ENCODE results near the gene SMARCD3. TPM values are rescaled to one million over a fixed set of nuclear protein-coding genes. Genes with fewer than 3 reads are reported as not detected.

SMARCD3 gene
- total RNA-seq, 1 donor from 2014 or later = 105 TPM

GRCh38 chr7:151226875-151227782 is 21.4 kb downstream of the SMARCD3 start, which contains the start of gene ABCF2:
Gene ABCF2, minus strand, starts transcription at chr7:151227205. Its CDS starts 747 bp downstream, at chr7:151226458.
- Histone ChIP-seq H3K4me1 (peaks cover 7 to 12% of the 10 kb centered on the region in 2 donors), H3K4me3 (peak within 1 kb of the TSS; percentile 79 to 94), H3K27me3 (no peaks in the 10 kb centered on the region), H3K9me3 (no peaks in the 10 kb centered on the region), H3K36me3 (peaks cover 25 to 27% of the 10 kb centered on the region in 2 donors), H3K27ac (peak within 1 kb of the TSS; percentile 63 to 72)
- peak; percentile 98 to 100 for DNase-seq (ENCODE audit: low spot score in 2 of 2)
- intact Hi-C loops (cut with DNase I) = loop anchor here (1.0 to 5.0 kb wide), 6 partner anchors 18 to 198 kb away; partner anchors contain the start of genes ABCB8, FASTK and NUB1
- TF ChIP-seq, protein P1, sequence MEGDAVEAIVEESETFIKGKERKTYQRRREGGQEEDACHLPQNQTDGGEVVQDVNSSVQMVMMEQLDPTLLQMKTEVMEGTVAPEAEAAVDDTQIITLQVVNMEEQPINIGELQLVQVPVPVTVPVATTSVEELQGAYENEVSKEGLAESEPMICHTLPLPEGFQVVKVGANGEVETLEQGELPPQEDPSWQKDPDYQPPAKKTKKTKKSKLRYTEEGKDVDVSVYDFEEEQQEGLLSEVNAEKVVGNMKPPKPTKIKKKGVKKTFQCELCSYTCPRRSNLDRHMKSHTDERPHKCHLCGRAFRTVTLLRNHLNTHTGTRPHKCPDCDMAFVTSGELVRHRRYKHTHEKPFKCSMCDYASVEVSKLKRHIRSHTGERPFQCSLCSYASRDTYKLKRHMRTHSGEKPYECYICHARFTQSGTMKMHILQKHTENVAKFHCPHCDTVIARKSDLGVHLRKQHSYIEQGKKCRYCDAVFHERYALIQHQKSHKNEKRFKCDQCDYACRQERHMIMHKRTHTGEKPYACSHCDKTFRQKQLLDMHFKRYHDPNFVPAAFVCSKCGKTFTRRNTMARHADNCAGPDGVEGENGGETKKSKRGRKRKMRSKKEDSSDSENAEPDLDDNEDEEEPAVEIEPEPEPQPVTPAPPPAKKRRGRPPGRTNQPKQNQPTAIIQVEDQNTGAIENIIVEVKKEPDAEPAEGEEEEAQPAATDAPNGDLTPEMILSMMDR (IDR thresholded peaks at IDR 0.05) = no peak

GRCh38 chr7:151226560-151226874 is 22.0 kb downstream of the SMARCD3 start:
- intact Hi-C loops (cut with DNase I) = loop anchor here (2.0 to 5.0 kb wide), 2 partner anchors 76 to 198 kb away; partner anchors contain the start of gene ABCB8

GRCh38 chr7:151225948-151226510 is 22.5 kb downstream of the SMARCD3 start:
- Histone ChIP-seq H3K9me3 (no peaks in the 10 kb centered on the region), H3K27me3 (no peaks in the 10 kb centered on the region), H3K4me3 (peak overlapping the region; percentile 79 to 94), H3K36me3 (peaks cover 33 to 36% of the 10 kb centered on the region in 2 donors), H3K4me1 (peaks cover 7 to 8% of the 10 kb centered on the region in 2 donors), H3K27ac (no peak overlapping the region)
- no peak for DNase-seq (ENCODE audit: low spot score in 2 of 2)
- intact Hi-C loops (cut with DNase I) = loop anchor here (2.0 to 5.0 kb wide), 2 partner anchors 76 to 197 kb away; partner anchors contain the start of gene ABCB8
- TF ChIP-seq, protein P1 (IDR thresholded peaks at IDR 0.05) = no peak

More at GRCh38 chr7:151226560-151226874, 22.0 kb downstream of the SMARCD3 start:
- H3K27me3 ChIP-seq = no peaks in the 10 kb centered on the region
- DNase-seq (ENCODE audit: low spot score in 2 of 2) = no peak
- no peaks in the 10 kb centered on the region for H3K9me3 ChIP-seq
- H3K27ac ChIP-seq = peak overlapping the region; percentile 58 to 69
- TF ChIP-seq, protein P1 (IDR thresholded peaks at IDR 0.05) = no peak
- peak overlapping the region; percentile 79 to 94 for H3K4me3 ChIP-seq
- peaks cover 7 to 10% of the 10 kb centered on the region in 2 donors for H3K4me1 ChIP-seq
- H3K36me3 ChIP-seq = peaks cover 31 to 32% of the 10 kb centered on the region in 2 donors

- peaks cover 7 to 8% of the 10 kb centered on the region in 2 donors for H3K4me1 ChIP-seq
- DNase-seq (ENCODE audit: low spot score in 2 of 2) = no peak
- no peaks in the 10 kb centered on the region for H3K9me3 ChIP-seq
- no peak overlapping the region for H3K4me3 ChIP-seq
- TF ChIP-seq, protein P1 (IDR thresholded peaks at IDR 0.05) = no peak
- peaks cover 56 to 59% of the 10 kb centered on the region in 2 donors for H3K36me3 ChIP-seq
- no peaks in the 10 kb centered on the region for H3K27me3 ChIP-seq
- no peak overlapping the region for H3K27ac ChIP-seq
- intact Hi-C loops (cut with DNase I) = no loop called here
Observed at GRCh38 chr7:151223728-151224127, 24.8 kb downstream of the SMARCD3 start.

- H3K27ac ChIP-seq = no peak overlapping the region
- H3K9me3 ChIP-seq = no peaks in the 10 kb centered on the region
- peaks cover 88 to 97% of the 10 kb centered on the region in 2 donors for H3K36me3 ChIP-seq
- TF ChIP-seq, protein P1 (IDR thresholded peaks at IDR 0.05) = no peak
- intact Hi-C loops (cut with DNase I) = no loop called here
- H3K27me3 ChIP-seq = no peaks in the 10 kb centered on the region
- no peaks in the 10 kb centered on the region for H3K4me1 ChIP-seq
- DNase-seq (ENCODE audit: low spot score in 2 of 2) = no peak
- no peak overlapping the region for H3K4me3 ChIP-seq
Observed at GRCh38 chr7:151218170-151218569, 30.3 kb downstream of the SMARCD3 start.

Measured in ascending aorta (tissue), 2 donors.